MCF 10A (cell line): Measurements from ENCODE around the gene ITPRIP. TPM values are rescaled to one million over a fixed set of nuclear protein-coding genes. Genes with fewer than 3 reads are reported as not detected.

ENCODE experiments used
- BruUV-seq: library from RNA; stranded (reverse); fragments of 400-500 nt; replicated peaks from 2 replicates; lab custom pipeline; 2021; lab: Mats Ljungman, UMichigan
- CTCF ChIA-PET: fragments of 300-600 bp; sonication (Branson Sonifier 250); formaldehyde crosslinking; extraction: SDS; loops from one replicate; lab custom pipeline; 2021; ENCODE audit warnings: antibody characterized with exemption, inconsistent platforms; lab: Yijun Ruan, JAX
- POLR2A ChIA-PET: fragments of 300-600, 350-650 bp; sonication (Branson Sonifier 250); formaldehyde crosslinking; extraction: SDS; loops from one replicate; lab custom pipeline; 2020; ENCODE audit warnings: antibody characterized with exemption, inconsistent platforms; lab: Yijun Ruan, JAX
- DNase-seq: peaks from one replicate; pipeline ENCODE4 v3.0.0-alpha.2; 2018; ENCODE audit not compliant: unreplicated experiment
- H3K27ac Mint-ChIP-seq: one replicate; pipeline ENCODE4 v1.8.0; 2022; ENCODE audit warnings: mild to moderate bottlenecking, low read depth, mixed read lengths; ENCODE audit not compliant: unreplicated experiment
- H3K27me3 Mint-ChIP-seq: one replicate; pipeline ENCODE4 v1.8.0; 2022; ENCODE audit warnings: mixed read lengths; ENCODE audit not compliant: insufficient read depth, unreplicated experiment
- H3K36me3 Mint-ChIP-seq: one replicate; pipeline ENCODE4 v1.8.0; 2022; ENCODE audit warnings: mild to moderate bottlenecking, moderate library complexity, mixed read lengths; ENCODE audit not compliant: insufficient read depth, unreplicated experiment
- H3K4me1 Mint-ChIP-seq: one replicate; pipeline ENCODE4 v1.8.0; 2022; ENCODE audit warnings: mixed read lengths; ENCODE audit not compliant: insufficient read depth, unreplicated experiment
- H3K4me3 Mint-ChIP-seq: one replicate; pipeline ENCODE4 v1.8.0; 2022; ENCODE audit warnings: mild to moderate bottlenecking, moderate library complexity, mixed read lengths; ENCODE audit not compliant: unreplicated experiment
- H3K9me3 Mint-ChIP-seq: one replicate; pipeline ENCODE4 v1.8.0; 2022; ENCODE audit warnings: mixed read lengths; ENCODE audit not compliant: unreplicated experiment
- CTCF ChIP-seq: fragments of 200-600 bp; IDR thresholded peaks from one replicate; pipeline ENCODE4 v1.8.0; 2022; ENCODE audit warnings: antibody characterized with exemption, mild to moderate bottlenecking; ENCODE audit not compliant: unreplicated experiment
- intact Hi-C: fragments of 100-400 bp; cut with micrococcal nuclease; formaldehyde crosslinking; loops from 2 replicates; pipeline ENCODE4 v1.14.1; 2022
- total RNA-seq: library from RNA; stranded (reverse); gene quantifications from 2 replicates; pipeline ENCODE4 v1.2.3, GENCODE V29; 2022

Gene ITPRIP
- total RNA-seq, 1 experiment from 2014 or later: 29.4 TPM

- no peak overlapping the region for H3K27ac Mint-ChIP-seq
- no peaks in the 10 kb centered on the region for H3K9me3 Mint-ChIP-seq
- H3K36me3 Mint-ChIP-seq: peaks cover 46% of the 10 kb centered on the region
- DNase-seq: no peak
- CTCF ChIA-PET: interaction anchor here (0.7 to 13.8 kb wide), 9 partner anchors 8 to 40 kb away, joined by 3 to 143 read pairs (median 5); partner anchors contain the start of gene CFAP58
- H3K4me1 Mint-ChIP-seq: peaks cover 39% of the 10 kb centered on the region
- no peak overlapping the region for H3K4me3 Mint-ChIP-seq
- POLR2A ChIA-PET: interaction anchor here (1.0 to 1.2 kb wide), 2 partner anchors 23 to 25 kb away, joined by 3 read pairs; partner anchors contain the start of gene ITPRIP
- TF ChIP-seq CTCF: no peak
- BruUV-seq: no TSS peak
- intact Hi-C loops: no loop called here
- H3K27me3 Mint-ChIP-seq: no peaks in the 10 kb centered on the region
These were observed 23.4 kb downstream of the ITPRIP start for GRCh38 chr10:104314591-104315485.

- ChIA-PET CTCF (interaction anchor here (1.2 to 13.8 kb wide), 6 partner anchors 11 to 40 kb away, joined by 4 to 143 read pairs (median 6); no protein-coding TSS in a partner anchor), POLR2A (interaction anchor here (0.6 to 8.8 kb wide), 6 partner anchors 8 to 27 kb away, joined by 3 to 95 read pairs (median 10); partner anchors contain the start of gene ITPRIP)
- no peak for TF ChIP-seq CTCF
- Mint-ChIP-seq H3K36me3 (peaks cover 67% of the 10 kb centered on the region), H3K4me3 (no peak overlapping the region), H3K27me3 (no peaks in the 10 kb centered on the region), H3K9me3 (no peaks in the 10 kb centered on the region), H3K27ac (no peak overlapping the region), H3K4me1 (peaks cover 22% of the 10 kb centered on the region)
- intact Hi-C loops: no loop called here
- BruUV-seq: no TSS peak
- DNase-seq: no peak
These were observed 27.0 kb downstream of the ITPRIP start for GRCh38 chr10:104311184-104311720.

- H3K36me3 Mint-ChIP-seq: peaks cover 65% of the 10 kb centered on the region
- H3K27me3 Mint-ChIP-seq: no peaks in the 10 kb centered on the region
- intact Hi-C loops: no loop called here
- H3K4me1 Mint-ChIP-seq: peaks cover 30% of the 10 kb centered on the region
- BruUV-seq: TSS peak; percentile 31
- TF ChIP-seq CTCF: no peak
- H3K4me3 Mint-ChIP-seq: no peak overlapping the region
- ChIA-PET CTCF (interaction anchor here (0.7 to 13.8 kb wide), 10 partner anchors 9 to 42 kb away, joined by 3 to 143 read pairs (median 8); partner anchors contain the start of gene CFAP58), POLR2A (interaction anchor here (0.6 to 8.8 kb wide), 12 partner anchors 9 to 39 kb away, joined by 3 to 95 read pairs (median 4); partner anchors contain the start of gene ITPRIP)
- no peaks in the 10 kb centered on the region for H3K9me3 Mint-ChIP-seq
- peak; percentile 90 for DNase-seq
- peak overlapping the region; percentile 87 for H3K27ac Mint-ChIP-seq
These were observed 28.0 kb downstream of the ITPRIP start for GRCh38 chr10:104309980-104310978.
